Measurements from ENCODE around the gene GPR39.

GRCh38 chr2:132638313-132639040 lies 221.9 kb downstream of the GPR39 start:
- TF ChIP-seq CTCF (conservative IDR thresholded peaks at IDR 0.05) = no peak
- no peak for TF ChIP-seq ZFX (IDR thresholded peaks at IDR 0.05)

All from C4-2B (cell line).